NCI-H748 (cell line): ENCODE measurements around the gene ESRRB.

Experiments used
- DNase-seq: peaks from one replicate; lab custom pipeline; 2025; ENCODE audit not compliant: unreplicated experiment; lab: John Stamatoyannopoulos, UW

Gene ESRRB

DNA sequence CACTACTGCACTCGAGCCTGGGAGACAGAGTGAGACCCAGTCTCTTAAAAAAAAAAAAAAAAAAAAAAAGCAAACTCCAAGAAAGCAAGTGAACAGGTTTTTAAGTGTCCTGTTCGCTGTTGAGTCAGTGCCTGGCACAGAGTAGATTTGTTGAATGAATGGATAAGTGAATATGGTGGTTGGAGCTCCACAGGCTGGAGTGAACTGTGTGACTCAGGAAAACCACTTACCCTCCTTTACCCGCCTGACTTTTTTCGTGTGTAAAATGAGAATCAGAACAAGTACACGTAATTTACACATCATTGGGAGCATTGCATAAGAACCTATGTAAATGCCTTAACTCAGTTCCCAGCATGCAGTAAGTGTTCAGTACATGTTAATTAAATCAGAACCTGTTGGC lies 24.0 kb upstream of the ESRRB start:
- DNase-seq = no peak

DNA sequence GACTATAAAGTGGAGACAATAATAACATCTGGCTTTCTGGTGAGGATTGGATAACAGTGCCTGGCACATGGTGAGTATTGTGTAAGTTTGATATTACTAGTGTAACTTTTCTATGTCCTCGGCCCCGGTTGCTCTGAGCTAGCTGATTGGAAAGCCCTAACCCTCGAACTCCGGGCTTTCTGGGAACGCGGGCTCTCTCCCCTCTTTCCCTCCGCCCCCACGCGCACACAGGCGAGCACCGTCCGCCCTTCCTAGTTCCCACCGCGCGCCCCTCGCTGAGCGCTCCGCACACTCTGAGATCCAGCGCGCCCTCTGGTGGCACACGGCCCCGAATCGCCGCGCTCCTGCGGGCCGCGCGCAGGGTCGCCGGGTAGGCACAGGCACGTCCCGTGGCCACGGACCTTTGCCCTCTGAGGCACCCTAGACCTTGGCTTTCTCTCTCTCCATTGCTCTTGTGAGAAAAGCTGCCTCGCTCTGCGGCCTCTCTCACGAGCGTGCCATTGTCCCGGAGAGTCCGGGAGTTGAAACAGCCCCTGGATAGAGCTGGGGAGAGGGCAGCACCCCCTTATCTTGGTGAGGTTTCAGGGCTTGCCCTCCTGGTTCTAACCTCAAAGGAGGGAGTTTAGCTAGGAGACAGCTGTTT lies 23.2 kb upstream of the ESRRB start:
- DNase-seq = peak; percentile 77

DNA sequence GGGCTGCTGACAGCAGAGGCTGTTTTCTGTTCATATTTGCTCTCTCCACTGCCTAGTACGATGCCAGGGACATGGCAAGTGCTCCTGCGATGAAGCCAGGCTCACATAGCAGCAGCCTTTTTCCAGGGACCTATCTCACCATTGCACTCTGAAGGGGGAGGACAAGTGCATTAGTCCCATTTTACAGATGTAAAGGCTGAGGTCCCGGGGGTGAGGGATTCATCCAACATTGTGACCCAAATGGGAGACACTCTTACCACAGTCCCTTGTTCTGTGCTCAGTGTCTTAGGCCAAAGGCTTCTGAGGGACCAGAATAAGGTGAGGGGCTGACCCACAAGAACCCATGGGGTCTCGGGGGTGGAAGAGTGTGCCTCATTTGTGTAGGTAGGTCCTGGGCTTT lies 21.6 kb upstream of the ESRRB start:
- no peak for DNase-seq

DNA sequence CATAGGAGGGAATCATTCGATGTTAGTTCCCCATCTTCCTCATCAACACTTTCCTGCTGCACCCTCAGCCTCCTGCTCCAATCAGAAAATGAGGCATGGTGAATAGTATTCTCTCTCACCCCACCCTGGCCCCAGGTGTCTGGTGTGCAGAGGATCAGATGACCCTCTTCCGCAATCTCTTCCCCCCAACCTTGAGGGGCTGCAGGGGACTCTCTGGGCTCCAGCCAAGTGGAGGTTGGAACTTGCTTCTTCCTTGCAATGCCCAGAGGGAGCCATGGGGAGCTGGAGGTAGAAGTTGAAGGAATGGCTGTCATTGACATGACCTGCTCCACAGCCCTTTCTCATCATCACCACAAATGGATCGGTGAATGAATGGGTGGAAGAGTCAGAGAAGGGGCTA lies 20.2 kb upstream of the ESRRB start:
- DNase-seq = no peak

DNA sequence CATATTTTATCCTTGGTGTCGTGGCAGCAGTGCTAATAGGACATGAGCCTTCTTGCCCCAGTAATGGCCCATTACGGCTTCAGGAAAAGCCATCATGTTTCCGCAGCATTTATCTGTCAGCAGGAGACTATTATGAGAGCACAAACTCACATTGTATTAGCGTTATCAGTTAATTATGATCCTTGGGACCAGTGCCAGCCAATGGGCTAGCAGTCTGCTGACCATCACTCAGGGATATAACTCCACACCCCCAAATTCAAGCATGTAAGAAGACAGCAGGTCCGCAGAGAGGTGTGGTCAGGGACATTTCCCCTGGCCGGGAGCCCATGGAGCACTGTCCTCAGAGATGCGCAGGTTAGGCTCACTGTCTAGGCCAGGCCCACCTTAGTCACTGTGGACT lies 4.9 kb upstream of the ESRRB start:
- DNase-seq = peak; percentile 93

DNA sequence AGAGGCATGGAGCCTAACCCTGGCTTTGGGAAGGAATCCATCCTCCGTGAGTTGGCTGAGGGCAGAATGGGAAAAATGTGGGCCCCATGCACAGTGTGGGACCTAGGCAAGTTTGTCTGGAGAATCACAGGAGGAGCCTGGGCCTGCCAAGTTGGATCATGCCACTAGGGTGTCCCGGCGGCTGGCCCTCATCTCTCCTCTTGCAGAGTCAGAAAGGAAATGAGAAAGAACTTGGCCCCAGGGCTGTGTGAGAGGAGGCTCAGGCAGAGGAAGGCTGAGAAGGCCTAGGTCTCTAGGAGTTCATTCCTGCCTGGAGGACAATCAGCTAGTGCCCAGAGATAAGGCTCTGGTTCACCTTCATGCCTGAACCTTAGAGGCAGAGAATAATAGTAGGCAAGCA lies 2.5 kb upstream of the ESRRB start:
- DNase-seq = no peak

DNA sequence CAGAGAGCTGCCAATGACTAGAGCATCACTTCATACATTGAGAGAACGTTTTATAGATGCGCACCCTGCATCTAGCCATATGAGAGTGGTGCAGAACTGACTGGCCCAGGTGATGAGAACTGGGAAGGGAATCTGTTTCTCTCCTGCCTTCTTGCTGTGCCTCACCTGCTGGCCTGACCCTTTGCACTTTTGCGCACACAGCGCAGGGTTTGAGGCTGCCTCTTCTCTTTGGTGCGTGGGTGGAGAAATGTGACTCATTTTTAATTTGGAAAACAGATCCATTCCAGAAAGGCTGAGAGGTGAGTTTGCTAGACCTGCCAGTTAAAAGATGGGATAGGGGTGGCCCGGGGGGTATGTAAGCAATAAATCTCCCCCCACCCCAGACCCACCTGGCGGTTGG lies 453 bp upstream of the ESRRB start:
- DNase-seq = peak; percentile 24

DNA sequence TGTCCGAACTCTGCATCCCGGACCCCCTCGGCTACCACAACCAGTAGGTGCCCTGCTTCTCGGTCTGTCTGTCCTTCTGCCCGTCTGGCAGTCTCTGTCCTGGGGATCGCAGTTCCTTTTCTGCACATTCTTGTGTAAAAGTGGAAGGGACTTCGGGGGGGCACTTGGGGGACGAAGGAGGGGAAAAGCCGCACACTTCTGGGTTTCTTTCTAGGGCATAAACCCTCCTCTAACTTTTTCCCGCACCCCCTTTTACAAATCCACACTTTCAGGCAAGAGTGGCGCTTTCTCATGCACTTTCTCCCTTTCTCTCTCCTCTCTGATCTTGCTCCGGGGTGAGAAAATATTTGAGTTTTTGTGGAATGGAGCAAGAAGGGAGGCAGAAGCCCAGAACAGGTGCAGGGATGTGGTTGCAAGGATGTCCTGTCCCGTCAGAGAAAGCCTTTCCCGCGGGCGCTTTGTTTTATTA lies 506 bp downstream of the ESRRB start:
- no peak for DNase-seq

DNA sequence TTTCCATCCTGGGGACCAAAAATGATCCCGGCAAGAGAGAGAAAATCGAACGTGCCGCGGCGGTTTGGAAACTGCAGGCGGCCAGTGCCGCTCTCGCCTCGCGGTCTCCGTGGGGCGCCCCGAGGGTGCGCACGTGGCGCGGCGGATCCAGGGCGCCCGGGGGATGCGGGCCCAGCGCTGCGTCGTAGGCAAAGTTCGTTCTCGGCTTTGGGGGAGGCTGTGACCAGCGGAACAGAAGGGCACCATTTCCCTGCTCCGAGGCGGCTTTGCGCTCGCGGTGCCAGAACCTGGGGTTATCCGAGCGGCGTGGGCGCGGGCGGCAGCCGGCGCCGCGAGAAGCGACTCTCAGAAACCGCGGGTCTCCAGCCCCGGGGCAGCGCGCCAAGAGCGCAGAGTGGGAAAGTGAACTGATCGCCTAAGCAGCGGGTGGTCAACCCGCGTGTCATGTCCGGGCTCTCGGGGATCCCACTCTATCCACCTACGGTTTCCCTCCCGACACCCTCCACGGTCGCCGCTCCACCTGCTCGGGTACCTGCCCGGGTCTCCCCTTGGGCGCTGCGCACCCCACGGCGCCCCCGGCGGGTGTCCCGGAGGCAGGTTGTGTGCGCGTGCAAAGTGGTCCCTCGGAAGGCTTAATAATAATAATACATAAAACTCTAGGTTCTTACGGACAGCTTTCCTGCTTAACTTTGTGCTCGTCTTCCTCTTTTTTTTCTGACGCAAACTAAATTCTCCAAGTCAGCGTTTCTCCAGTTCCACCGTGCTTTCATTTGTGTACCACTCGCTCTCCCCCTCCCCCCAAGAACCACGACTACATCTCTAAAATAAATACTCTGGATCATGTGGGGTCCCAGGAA lies 1.2 kb downstream of the ESRRB start:
- DNase-seq = peak; percentile 39

DNA sequence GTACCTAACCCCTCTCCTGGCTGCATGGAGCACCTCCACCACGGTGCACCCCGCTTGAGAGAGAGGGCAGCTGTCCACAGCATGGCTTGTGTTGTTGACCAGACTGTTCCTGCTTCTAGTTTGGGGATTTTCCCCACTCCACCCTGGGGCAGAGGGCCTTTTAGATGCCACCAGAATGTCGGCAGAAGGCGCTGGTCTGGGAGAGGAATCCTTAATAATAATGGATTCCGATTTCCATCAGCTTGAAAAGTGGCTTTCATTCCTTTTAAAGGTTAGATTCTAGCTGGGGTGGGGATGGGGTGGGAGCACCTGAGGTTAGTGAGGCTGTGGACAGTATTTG lies 1.8 kb downstream of the ESRRB start:
- DNase-seq = no peak

DNA sequence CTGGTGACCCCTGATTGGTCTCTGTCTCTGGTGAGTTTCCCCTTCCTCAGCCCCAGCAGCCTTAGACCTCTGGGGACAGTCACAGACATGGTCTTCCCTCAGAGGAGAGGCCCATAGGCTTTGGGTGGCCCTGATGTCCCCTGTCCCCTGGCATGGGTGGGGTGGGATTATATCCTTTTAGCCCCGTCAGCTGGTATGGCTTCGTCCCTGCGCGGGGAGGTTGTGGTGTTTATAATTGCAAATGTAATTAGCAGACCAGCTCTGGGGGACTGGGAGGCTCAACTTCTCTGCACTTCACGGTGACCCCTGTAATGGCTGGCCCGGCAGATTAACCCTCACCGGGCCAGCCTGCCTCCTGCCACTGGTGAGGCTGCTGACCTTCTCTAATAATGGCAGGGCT lies 5.1 kb downstream of the ESRRB start:
- no peak for DNase-seq

DNA sequence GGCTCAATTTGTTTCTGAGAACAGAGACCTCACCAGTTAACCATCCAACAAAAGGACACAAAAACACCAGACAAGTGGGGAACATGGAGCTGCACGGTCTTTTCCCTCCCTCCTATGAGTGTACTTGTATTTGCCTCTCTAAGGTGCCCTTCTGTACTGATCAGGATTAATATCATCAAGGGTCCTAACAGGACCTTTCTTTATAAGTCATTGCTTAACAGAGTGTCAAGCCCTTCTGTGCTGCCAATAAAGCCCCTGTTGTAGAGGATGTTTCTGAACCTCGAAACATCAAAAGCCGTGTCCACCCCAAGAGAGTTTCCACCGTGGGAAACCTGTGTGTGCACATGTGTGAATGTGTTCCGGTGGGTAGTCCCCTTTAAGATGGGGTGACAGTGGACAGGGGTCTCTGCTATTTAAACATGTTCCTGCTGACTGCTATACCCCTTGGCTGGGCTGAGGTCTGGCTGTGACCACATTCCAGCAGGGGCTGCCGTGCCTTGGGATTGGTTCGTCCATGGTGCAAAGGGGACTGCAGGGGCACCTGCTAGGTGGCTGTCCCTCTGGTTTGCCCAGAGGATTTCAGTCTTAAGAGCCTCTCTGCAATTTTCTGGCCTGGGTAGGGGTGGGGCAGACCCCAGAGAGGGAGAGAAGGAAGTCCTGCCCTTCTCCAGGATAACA lies 6.0 kb downstream of the ESRRB start:
- DNase-seq = no peak

DNA sequence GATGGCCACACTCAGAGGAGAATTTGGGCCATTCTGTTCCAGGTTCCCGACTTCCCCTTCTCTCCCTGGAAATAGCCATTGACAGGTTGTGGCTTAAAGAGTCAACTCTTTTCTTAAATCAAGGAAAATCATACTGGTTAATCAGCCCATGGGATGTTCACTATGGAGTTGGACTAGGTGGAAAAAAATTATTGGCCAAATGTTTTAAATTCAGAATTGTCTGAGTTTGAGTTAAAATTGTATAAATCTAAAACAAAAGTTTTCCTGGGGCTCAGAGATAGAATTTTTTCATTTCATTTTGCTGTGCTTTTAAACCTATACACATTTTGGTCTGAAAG lies 6.5 kb downstream of the ESRRB start:
- no peak for DNase-seq

DNA sequence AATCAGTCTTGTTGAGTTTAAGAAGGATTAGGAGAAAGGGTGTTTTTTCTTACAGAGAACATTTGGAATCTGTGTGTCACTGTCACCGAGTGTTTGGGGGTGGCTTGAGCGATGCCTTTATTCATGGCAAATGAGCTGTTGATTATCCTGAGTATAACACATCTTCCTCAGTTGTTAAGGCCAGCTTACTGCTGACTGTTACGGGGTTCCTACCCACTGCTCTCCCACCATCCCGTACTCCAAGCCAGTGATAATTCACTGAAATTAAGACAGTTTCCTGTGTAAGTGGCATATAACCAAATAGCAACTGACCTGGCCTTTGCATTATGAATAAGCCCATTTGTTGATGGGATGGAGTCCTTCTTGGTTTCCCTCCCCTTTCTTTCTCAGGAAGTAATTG lies 9.5 kb downstream of the ESRRB start:
- no peak for DNase-seq

DNA sequence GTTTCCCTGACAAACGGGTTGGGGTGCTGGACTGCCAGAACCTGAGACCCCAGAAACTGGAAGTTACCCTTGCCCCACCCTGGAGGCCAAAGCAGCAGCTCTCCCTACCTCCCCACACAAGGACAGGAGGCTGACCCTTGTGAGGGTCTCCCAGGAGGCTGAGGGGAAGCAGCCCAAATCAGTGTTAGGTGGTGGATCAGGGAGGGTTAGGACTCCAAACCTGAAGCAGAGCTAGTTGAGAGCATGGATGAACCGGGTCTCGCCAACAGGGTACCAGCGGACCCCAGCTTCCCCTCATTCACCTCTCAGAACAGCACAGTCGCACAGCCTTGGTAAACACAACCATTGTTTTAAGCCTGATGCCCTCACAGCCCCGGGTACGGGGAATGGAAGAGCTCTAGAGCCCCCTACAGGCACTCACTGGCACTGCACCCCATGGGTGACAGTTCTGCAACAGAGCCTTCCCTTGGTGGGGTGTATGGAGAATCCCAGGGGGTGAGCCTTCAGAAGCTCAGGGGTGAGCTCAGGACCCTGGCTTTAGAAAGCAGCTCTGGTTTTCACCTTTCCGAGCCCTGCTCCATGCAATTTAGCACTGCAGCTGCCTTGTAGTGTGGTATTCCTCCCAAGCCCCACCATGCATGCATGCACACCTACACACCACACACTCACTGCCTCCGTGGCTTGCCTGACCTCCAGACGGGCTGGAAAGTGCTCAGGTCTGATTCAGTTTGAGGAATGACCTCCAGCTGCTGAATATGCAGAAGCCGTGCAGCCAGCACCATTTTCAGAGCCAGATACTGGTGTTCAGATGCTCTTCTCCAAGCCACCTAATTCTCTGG lies 11.2 kb downstream of the ESRRB start:
- peak; percentile 83 for DNase-seq

DNA sequence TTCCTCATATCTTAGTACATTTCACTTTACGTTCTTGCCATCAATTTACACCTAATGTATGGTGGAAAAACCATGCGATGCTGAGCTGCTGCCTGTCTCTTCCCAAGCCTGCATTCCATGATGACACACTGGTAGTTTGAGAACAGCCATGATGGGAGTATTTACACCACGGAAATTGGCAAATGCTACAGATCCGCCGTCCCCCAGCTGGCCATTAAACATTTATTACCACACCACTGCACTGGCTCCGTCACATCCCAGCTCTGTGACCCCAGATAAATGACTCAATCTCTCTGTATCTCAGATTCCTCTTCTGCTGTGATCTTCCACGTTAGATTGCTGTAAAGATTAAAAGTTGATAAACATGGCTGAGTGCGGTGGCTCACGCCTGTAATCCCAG lies 13.9 kb downstream of the ESRRB start:
- DNase-seq = no peak

DNA sequence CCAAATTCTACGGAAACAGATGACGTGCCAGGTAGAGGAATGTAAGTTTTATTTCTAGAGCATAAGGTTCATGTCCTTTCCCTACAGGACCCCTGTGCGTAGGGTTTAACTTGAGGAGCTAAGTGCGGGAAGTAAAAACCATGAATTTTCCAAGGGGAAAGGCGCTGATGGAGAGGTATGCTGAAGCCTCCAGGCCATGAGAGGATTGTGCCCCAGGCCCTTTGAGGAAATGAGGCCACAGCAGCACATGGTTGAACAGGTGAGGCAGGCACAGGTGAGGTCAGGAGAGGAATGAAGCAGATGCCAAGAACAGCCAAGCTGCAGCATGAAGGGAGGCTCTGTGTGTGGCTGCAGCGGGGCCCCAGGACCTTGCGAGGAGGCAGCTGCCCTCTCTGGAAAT lies 14.7 kb downstream of the ESRRB start:
- DNase-seq = no peak

DNA sequence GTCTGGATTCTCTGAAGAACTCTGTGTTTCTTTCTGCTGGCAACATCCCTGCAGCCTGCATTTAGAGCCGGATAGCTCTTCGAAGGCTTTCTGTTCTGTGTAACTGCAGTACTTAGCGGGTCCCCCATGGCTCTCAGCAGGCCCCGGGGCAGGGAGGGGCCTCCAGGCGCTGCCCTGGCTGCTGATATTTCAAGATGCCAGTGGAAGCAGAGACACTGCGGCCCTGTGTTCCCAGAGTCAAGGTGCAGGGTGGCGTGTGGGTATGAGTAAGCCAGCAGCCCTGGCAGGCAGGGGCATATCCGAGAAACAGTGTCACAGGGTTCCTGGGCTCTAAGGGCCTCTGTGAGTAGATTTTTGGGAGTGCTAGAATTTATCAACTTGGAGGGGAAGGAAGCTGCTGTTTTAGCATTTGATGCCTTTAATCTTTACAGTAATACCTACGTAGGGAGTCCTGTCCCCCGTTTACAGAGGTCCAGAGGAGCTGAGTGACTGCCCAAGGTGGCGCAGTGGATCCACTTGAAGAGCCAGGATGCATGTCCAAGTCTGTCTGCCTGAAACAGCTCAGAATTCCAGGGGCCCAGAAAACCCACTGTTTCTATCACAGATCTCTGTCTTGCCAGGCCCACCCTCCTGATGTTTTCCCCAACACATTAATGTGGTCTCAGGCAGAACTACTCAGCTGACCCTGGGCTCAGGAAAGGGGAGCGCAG lies 16.2 kb downstream of the ESRRB start:
- DNase-seq = no peak

DNA sequence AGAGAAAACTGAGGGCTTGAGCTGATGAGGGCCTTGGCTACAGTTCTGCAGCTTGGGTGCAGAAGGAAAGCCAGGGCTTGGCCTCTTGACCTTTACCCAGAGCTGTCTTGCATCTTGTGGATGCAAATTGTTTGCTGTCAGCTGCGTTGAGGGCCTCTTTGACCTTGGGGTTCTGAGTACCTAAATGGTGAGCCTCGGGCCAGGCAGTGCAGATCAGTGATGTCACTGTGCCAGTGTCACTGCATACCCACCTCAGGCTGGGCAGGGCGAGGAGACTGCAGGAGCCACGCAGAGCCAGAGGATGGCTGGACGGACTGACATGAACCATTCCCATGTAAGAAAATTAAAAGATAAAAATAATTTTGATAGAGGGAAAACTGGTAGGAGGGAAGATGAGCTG lies 18.6 kb downstream of the ESRRB start:
- no peak for DNase-seq

DNA sequence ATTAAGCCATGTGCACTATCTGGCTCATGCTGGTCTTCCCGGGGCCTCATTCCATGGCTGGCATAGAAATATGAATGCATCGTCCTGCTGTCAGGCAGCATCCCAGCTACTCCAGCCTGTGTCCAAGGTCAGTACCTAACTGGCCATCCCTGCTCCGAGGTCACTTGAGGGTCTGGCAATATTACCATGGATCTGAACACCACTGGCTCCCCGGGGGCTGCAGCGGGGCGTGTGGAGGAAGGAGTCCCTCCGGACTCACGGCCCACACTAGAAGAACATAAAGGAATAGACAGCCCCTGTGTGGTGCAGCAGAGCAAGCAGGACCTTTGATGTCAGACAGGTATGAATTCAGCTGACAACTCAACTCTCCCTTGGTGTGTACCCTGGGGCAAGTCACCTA lies 19.2 kb downstream of the ESRRB start:
- DNase-seq = no peak

DNA sequence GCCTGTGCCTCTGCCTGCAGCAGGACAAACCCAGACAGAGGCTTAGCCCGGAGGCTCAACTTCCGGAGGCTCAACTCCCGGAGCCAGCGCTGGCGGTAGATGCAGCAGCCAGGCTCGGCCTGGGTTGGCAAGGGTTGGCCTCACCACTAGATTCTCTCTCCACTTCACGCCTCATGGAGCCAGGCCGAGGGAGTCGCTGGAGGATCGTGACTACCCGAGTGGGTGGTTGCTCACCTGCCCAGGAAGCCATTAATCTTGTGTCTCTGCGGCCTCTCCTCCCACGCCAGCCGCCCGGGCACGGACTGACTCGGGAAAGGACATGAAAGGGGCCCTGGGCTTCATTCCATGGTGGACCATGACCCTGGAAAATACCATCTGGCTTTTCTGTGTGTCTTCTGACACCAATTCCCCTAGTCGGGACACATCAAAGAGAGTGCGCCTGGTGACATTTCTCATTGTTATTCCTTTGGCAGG lies 20.8 kb downstream of the ESRRB start:
- DNase-seq = no peak
